Urinary bladder (tissue), 4 donors: ENCODE results near the gene NETO2. TPM values are rescaled to one million over a fixed set of nuclear protein-coding genes. Genes with fewer than 3 reads are reported as not detected.

Experiments
- DNase-seq: peaks from one replicate; pipeline ENCODE4 v3.0.0-alpha.2; 2015; ENCODE audit errors: extremely low spot score
- H3K27ac ChIP-seq: one replicate; pipeline ENCODE4 v1.5.1; 2013; ENCODE audit warnings: low read depth, mild to moderate bottlenecking, moderate library complexity
- H3K36me3 ChIP-seq: one replicate; pipeline ENCODE4 v1.6.1; 2013; ENCODE audit warnings: mild to moderate bottlenecking, moderate library complexity; ENCODE audit not compliant: insufficient read depth
- H3K4me1 ChIP-seq: one replicate; pipeline ENCODE4 v1.6.1; 2013; ENCODE audit warnings: mild to moderate bottlenecking, moderate library complexity; ENCODE audit not compliant: insufficient read depth
- H3K4me3 ChIP-seq: one replicate; pipeline ENCODE4 v1.5.1; 2013; ENCODE audit warnings: low read depth, low read length
- WGBS: extraction: QIAGEN DNeasy Blood & Tissue Kit; methylation state at CpG from one replicate; pipeline ENCODE4 v1.1.7; 2013; 5-methylcytosine and 5-hydroxymethylcytosine counted together
- polyA plus RNA-seq: library from polyadenylated mRNA; stranded (reverse); fragments of 200-250 nt; gene quantifications from one replicate; pipeline ENCODE4 v1.2.3, GENCODE V29; 2013
- total RNA-seq: library from RNA; depleted of rRNA; stranded (reverse); fragments of >200 nt; gene quantifications from one replicate; pipeline ENCODE4 v1.2.3, GENCODE V29; 2014
- donor health status: healthy with polysubstance abuse.
- donor health status: healthy.

NETO2 gene
- total and polyA plus RNA-seq, 2 donors = 2.2 to 17.9 TPM

GRCh38 chr16:47055136-47055885 lies 88.4 kb downstream of the NETO2 start:
- Histone ChIP-seq H3K36me3 (no peaks in the 10 kb centered on the region), H3K27ac (no peak overlapping the region), H3K4me1 (no peaks in the 10 kb centered on the region), H3K4me3 (no peak overlapping the region)
- 86% methylated on average over 26 of the region's 26 CpGs for WGBS
- DNase-seq = no peak

- H3K36me3 ChIP-seq = no peaks in the 10 kb centered on the region
- WGBS = 88% methylated on average over 7 of the region's 7 CpGs
- no peak overlapping the region for H3K4me3 ChIP-seq
- no peak for DNase-seq
- no peaks in the 10 kb centered on the region for H3K4me1 ChIP-seq
- H3K27ac ChIP-seq = no peak overlapping the region
Measured at GRCh38 chr16:47054306-47054705, 89.4 kb downstream of the NETO2 start.

DNA sequence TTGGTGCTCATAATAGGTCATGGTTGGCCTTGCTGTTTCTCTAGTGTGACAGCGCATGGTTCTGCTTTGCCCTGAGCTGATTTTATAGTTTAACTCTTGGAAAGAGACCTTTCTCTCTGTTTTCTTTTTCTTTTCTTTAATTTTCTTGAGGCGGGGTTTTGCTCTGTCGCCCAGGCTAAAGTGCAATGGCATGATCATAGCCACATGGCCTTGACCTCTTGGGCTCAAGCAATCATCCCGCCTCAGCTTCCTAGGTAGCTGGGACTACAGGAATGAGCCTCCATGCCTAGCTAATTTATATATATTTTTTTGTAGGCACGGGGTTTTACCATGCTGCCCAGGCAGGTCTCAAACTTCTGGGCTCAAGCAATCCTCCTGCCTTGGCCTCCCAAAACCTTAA lies 89.8 kb downstream of the NETO2 start:
- H3K27ac ChIP-seq = no peak overlapping the region
- H3K4me3 ChIP-seq = no peak overlapping the region
- DNase-seq = no peak
- H3K4me1 ChIP-seq = no peaks in the 10 kb centered on the region
- 92% methylated on average over 5 of the region's 5 CpGs for WGBS
- no peaks in the 10 kb centered on the region for H3K36me3 ChIP-seq

GRCh38 chr16:47052666-47053640 lies 90.8 kb downstream of the NETO2 start:
- no peaks in the 10 kb centered on the region for H3K36me3 ChIP-seq
- no peak for DNase-seq
- WGBS = 90% methylated on average over 13 of the region's 13 CpGs
- H3K4me3 ChIP-seq = no peak overlapping the region
- no peaks in the 10 kb centered on the region for H3K4me1 ChIP-seq
- no peak overlapping the region for H3K27ac ChIP-seq

DNA sequence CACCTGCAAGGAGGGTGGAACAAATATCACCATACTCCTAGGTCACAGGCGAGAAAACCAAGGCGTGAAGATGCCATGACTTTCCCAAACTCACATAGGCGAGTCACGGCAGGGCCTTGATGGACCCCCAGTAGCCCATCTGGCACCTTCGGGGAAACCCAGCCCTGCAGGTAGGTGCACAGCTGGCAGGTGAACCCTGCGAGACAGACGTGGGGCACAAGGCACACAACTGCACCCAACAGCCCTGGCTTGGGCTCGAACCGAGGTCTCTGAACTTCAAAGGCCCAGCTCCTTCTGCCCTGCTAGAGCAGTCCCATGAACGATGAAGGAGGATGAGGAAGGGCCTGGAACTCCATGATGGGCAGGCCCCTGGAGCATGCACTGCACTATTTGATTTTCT lies 92.7 kb downstream of the NETO2 start:
- no peaks in the 10 kb centered on the region for H3K36me3 ChIP-seq
- 95% methylated on average over 10 of the region's 10 CpGs for WGBS
- DNase-seq = no peak

GRCh38 chr16:47049901-47050583 lies 93.7 kb downstream of the NETO2 start:
- no peaks in the 10 kb centered on the region for H3K4me1 ChIP-seq
- WGBS = 80% methylated on average over 12 of the region's 12 CpGs
- H3K4me3 ChIP-seq = no peak overlapping the region
- H3K27ac ChIP-seq = no peak overlapping the region
- no peak for DNase-seq
- H3K36me3 ChIP-seq = no peaks in the 10 kb centered on the region

More for the DNA sequence above, 92.7 kb downstream of the NETO2 start:
- Histone ChIP-seq H3K4me1 (no peaks in the 10 kb centered on the region), H3K4me3 (no peak overlapping the region), H3K27ac (no peak overlapping the region)

DNA sequence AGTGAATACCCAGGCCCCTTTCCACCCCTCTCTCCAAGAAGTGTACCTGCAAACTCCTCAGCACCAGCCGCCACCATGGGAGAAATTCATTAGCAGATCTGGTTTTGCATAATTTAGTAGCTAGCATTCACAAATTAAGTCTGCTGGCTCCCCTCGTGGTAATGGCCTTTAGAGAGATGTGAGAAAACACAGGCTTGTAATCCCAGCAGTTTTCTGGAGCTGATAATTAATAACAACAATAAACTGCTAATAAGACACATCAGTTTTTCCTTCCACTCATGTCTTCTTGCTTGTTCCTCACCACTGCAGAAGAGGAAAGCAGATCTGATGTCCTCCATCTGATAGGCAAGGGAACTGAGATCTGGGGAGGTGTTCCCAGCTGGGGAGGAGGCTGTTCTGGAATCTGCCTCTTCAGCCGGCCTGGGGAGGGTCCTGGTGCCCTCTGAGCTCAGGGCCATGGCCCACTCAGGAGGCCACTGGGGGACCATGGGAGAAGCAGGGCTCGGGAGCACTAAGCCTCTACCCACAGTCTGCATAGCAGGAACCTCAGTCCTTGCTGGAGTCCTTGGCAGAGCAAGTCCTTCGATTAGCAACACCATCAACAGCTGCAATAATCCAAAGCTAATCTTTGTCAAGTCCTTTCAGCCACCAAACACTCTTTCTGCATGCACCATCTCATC lies 96.1 kb downstream of the NETO2 start:
- DNase-seq = no peak
- no peaks in the 10 kb centered on the region for H3K36me3 ChIP-seq
- H3K4me3 ChIP-seq = no peak overlapping the region
- no peaks in the 10 kb centered on the region for H3K4me1 ChIP-seq
- H3K27ac ChIP-seq = no peak overlapping the region
- 73% methylated on average over 5 of the region's 5 CpGs for WGBS

GRCh38 chr16:47046726-47047523 lies 96.8 kb downstream of the NETO2 start:
- no peaks in the 10 kb centered on the region for H3K36me3 ChIP-seq
- no peak overlapping the region for H3K4me3 ChIP-seq
- no peak for DNase-seq
- no peaks in the 10 kb centered on the region for H3K4me1 ChIP-seq
- H3K27ac ChIP-seq = no peak overlapping the region
- 85% methylated on average over 8 of the region's 8 CpGs for WGBS

GRCh38 chr16:47045459-47045858 lies 98.3 kb downstream of the NETO2 start:
- no peaks in the 10 kb centered on the region for H3K4me1 ChIP-seq
- no peak for DNase-seq
- WGBS = 25% methylated on average over 3 of the region's 3 CpGs
- no peaks in the 10 kb centered on the region for H3K36me3 ChIP-seq
- no peak overlapping the region for H3K4me3 ChIP-seq
- H3K27ac ChIP-seq = no peak overlapping the region

- H3K4me3 ChIP-seq = no peak overlapping the region
- no peaks in the 10 kb centered on the region for H3K36me3 ChIP-seq
- H3K4me1 ChIP-seq = no peaks in the 10 kb centered on the region
- 41% methylated on average over 8 of the region's 8 CpGs for WGBS
- DNase-seq = no peak
- H3K27ac ChIP-seq = no peak overlapping the region
Measured at GRCh38 chr16:47045023-47045422, 98.7 kb downstream of the NETO2 start.

- H3K4me3 ChIP-seq = no peak overlapping the region
- no peak overlapping the region for H3K27ac ChIP-seq
- 83% methylated on average over 8 of the region's 8 CpGs for WGBS
- no peaks in the 10 kb centered on the region for H3K4me1 ChIP-seq
- no peaks in the 10 kb centered on the region for H3K36me3 ChIP-seq
- no peak for DNase-seq
Measured at GRCh38 chr16:47043970-47044684, 99.6 kb downstream of the NETO2 start.

GRCh38 chr16:47043200-47043599 lies 100.5 kb downstream of the NETO2 start:
- no peak overlapping the region for H3K4me3 ChIP-seq
- H3K27ac ChIP-seq = no peak overlapping the region
- no peak for DNase-seq
- no peaks in the 10 kb centered on the region for H3K4me1 ChIP-seq
- no peaks in the 10 kb centered on the region for H3K36me3 ChIP-seq
- 89% methylated on average over 8 of the region's 8 CpGs for WGBS
